K562 (cell line): Measurements from ENCODE around the gene RNF141. TPM values are rescaled to one million over a fixed set of nuclear protein-coding genes. Genes with fewer than 3 reads are reported as not detected.
A peak's percentile ranks its signal among the peaks of the same experiment; 100 is the strongest.

Source experiments
- BCOR ChIP-seq: fragments of 450-650 bp; IDR thresholded peaks from 2 replicates; pipeline ENCODE4 v1.6.1; 2016
- EGR1 ChIP-seq: fragments of 450-650 bp; conservative IDR thresholded peaks from 2 replicates; pipeline ENCODE4 v1.6.1; 2017; ENCODE audit warnings: mild to moderate bottlenecking
- FOXK1 ChIP-seq: sonication (generic); formaldehyde crosslinking; IDR thresholded peaks from 2 replicates; pipeline ENCODE4 v1.8.0; 2022; ENCODE audit warnings: missing genetic modification reagents, mild to moderate bottlenecking, borderline replicate concordance
- FOXK2 ChIP-seq, 2 experiments: fragments of 450-650 bp; IDR thresholded peaks in 1 of 2; conservative IDR thresholded peaks in 1 of 2; 2 replicates each; pipeline ENCODE4 v1.6.1; 2016; ENCODE audit warnings: low read depth in 2 of 2, mild to moderate bottlenecking in 1 of 2
- FUS ChIP-seq: fragments of 200-400 bp; formaldehyde crosslinking; optimal IDR thresholded peaks from 2 replicates; pipeline ENCODE3; 2017; ENCODE audit warnings: low read depth, low read length
- GATAD2A ChIP-seq: fragments of 450-650 bp; IDR thresholded peaks from 2 replicates; pipeline ENCODE4 v1.6.1; 2017
- HNRNPLL ChIP-seq: fragments of 200-400 bp; formaldehyde crosslinking; IDR thresholded peaks from 2 replicates; pipeline ENCODE4 v1.6.1; 2017; ENCODE audit warnings: low read length, low read depth, mild to moderate bottlenecking; ENCODE audit not compliant: poor library complexity, severe bottlenecking
- KAT2B ChIP-seq: IDR thresholded peaks from one replicate; pipeline ENCODE4 v1.6.1; 2012; ENCODE audit warnings: low read depth, mild to moderate bottlenecking, control low read depth, inconsistent platforms, low read length, moderate library complexity
- PHB2 ChIP-seq: fragments of 450-650 bp; IDR thresholded peaks from 2 replicates; pipeline ENCODE4 v1.6.1; 2017; ENCODE audit warnings: low read depth
- POLR2B ChIP-seq: fragments of 450-650 bp; IDR thresholded peaks from 2 replicates; pipeline ENCODE4 v1.6.1; 2018; ENCODE audit warnings: low read depth; ENCODE audit not compliant: partially characterized antibody
- POLR3G ChIP-seq: IDR thresholded peaks from 2 replicates; pipeline ENCODE4 v1.6.1; 2011; ENCODE audit not compliant: insufficient read length, insufficient replicate concordance; ENCODE audit errors: extremely low read depth
- PTTG1 ChIP-seq: fragments of 450-650 bp; IDR thresholded peaks from 2 replicates; pipeline ENCODE4 v1.6.1; 2016; ENCODE audit warnings: low read depth, mild to moderate bottlenecking, missing genetic modification characterization, missing compliant biosample characterization
- SREBF2 ChIP-seq: sonication (generic); formaldehyde crosslinking; IDR thresholded peaks from 2 replicates; pipeline ENCODE4 v1.4.0; 2020; ENCODE audit warnings: mild to moderate bottlenecking, missing genetic modification reagents
- ZNF57 ChIP-seq: fragments of 450-650 bp; formaldehyde crosslinking; IDR thresholded peaks from 2 replicates; pipeline ENCODE4 v1.4.0; 2020; ENCODE audit warnings: mild to moderate bottlenecking, moderate library complexity
- ZNF75A ChIP-seq: fragments of 450-650 bp; formaldehyde crosslinking; IDR thresholded peaks from 2 replicates; pipeline ENCODE4 v1.4.0; 2020; ENCODE audit warnings: mild to moderate bottlenecking
- ZNF766 ChIP-seq: fragments of 200-800 bp; sonication (Bioruptor generic); conservative IDR thresholded peaks from 2 replicates; pipeline ENCODE4 v1.6.1; 2016; ENCODE audit warnings: missing genetic modification characterization, missing compliant biosample characterization
- ZNF785 ChIP-seq: fragments of 250-450 bp; sonication (Bioruptor Pico); IDR thresholded peaks from 2 replicates; pipeline ENCODE4 v1.4.0; 2020; ENCODE audit warnings: mild to moderate bottlenecking
- polyA plus RNA-seq, 8 experiments: library from polyadenylated mRNA; depleted of rRNA in 4 of 8; stranded (reverse) in 5 of 8; unstranded in 3 of 8; fragments of >200 nt; fragmentation: Nextera tagmentation in 2 of 8; fragmentation: Illumina TruSeq in 1 of 8; extraction: Ambion mirVana in 2 of 8; extraction: Trizol in 1 of 8; gene quantifications; 2 replicates each; pipeline versions ENCODE4 v1.2.1 to v1.2.3, GENCODE V29; 2011 to 2014; ENCODE audit warnings: inconsistent platforms in 1 of 8, missing spikeins in 1 of 8
- total RNA-seq, 7 experiments: library from RNA; depleted of rRNA in 6 of 7; stranded (reverse); fragments of >200 nt in 6 of 7; fragmentation: Illumina TruSeq in 2 of 7; extraction: Trizol in 2 of 7; gene quantifications; 2 replicates each; pipeline versions ENCODE4 v1.2.1 to v1.2.3, GENCODE V29; 2011 to 2021; ENCODE audit warnings: low replicate concordance in 1 of 7
- TF ChIP-seq, protein P1 (sequence below): sonication (generic); formaldehyde crosslinking; IDR thresholded peaks from 2 replicates; pipeline ENCODE4 v1.8.1; 2022; ENCODE audit warnings: missing genetic modification reagents
- TF ChIP-seq, protein P2 (sequence below): fragments of 450-650 bp; IDR thresholded peaks from 2 replicates; pipeline ENCODE4 v1.6.1; 2016; ENCODE audit warnings: mild to moderate bottlenecking
- TF ChIP-seq, protein P3 (sequence below): fragments of 250-450 bp; sonication (Bioruptor Pico); IDR thresholded peaks from 2 replicates; pipeline ENCODE4 v1.8.0; 2021; ENCODE audit warnings: moderate library complexity, mild to moderate bottlenecking, inconsistent platforms
- TF ChIP-seq, protein P4 (sequence below): fragments of 250-450 bp; sonication (Bioruptor Pico); IDR thresholded peaks from 2 replicates; pipeline ENCODE4 v1.8.0; 2021; ENCODE audit warnings: moderate library complexity, mild to moderate bottlenecking, inconsistent platforms

The RNF141 gene
- total and polyA plus RNA-seq, 9 of the 15 experiments (the other 6 are each of a cell fraction or from before 2014, with no cell fraction given) = 9.7 to 51.9 (median 18.9) TPM

DNA sequence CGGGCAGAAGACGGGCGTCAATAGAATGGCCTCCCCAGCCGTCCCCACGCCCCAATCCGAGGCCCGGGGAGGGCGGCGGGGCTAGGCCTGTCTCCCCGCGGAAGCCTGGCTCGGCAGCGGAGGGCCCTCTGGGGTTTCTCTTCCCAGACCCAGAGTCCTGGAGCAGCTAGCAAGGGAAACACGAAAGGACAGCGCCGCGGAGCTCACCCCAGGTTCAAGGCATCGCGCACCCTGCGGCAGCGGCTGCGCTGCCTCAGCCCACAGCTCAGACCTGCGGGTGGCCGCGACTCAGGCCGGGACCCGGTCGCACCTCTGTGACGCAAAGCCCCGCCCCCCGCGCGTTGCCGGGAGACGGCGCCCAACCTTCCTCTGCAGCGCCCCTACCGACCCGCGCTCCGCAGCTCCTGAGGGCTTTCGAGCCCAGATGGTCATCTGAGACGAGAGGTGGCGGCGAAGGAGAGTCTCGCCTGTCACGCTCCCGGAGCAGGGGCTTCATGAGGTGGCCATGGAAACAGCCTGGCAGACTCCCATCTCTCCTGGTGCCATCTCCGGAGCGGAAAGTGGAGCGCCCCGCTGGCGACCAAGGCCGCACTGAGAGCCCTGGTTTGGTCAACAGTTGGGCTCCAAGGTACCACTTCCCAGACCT, at the start of gene RNF141 (continued):
- TF ChIP-seq FOXK1 (no peak), EGR1 (no peak), KAT2B (no peak), PHB2 (no peak), PTTG1 (tag) (no peak), ZNF766 (CRISPR knock-in tag) (no peak), ZNF785 (CRISPR knock-in tag) (no peak), HNRNPLL (peak; percentile 89), ZNF75A (CRISPR knock-in tag) (no peak), BCOR (no peak), POLR2B (peak; percentile 92), FOXK2 (conservative IDR thresholded peaks at IDR 0.05 in 1 of 2, IDR thresholded peaks at IDR 0.05 in 1 of 2; ENCODE audit: low read depth in 2 of 2) (peak; percentile 34 to 42; a peak in 2 of 4 replicates), POLR3G (no peak), GATAD2A (no peak), ZNF57 (CRISPR knock-in tag) (no peak), FUS (peak; percentile 69), SREBF2 (CRISPR knock-in tag) (no peak)
- TF ChIP-seq, protein P1, sequence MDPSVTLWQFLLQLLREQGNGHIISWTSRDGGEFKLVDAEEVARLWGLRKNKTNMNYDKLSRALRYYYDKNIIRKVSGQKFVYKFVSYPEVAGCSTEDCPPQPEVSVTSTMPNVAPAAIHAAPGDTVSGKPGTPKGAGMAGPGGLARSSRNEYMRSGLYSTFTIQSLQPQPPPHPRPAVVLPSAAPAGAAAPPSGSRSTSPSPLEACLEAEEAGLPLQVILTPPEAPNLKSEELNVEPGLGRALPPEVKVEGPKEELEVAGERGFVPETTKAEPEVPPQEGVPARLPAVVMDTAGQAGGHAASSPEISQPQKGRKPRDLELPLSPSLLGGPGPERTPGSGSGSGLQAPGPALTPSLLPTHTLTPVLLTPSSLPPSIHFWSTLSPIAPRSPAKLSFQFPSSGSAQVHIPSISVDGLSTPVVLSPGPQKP (CRISPR knock-in tag) = no peak
- TF ChIP-seq, protein P2, sequence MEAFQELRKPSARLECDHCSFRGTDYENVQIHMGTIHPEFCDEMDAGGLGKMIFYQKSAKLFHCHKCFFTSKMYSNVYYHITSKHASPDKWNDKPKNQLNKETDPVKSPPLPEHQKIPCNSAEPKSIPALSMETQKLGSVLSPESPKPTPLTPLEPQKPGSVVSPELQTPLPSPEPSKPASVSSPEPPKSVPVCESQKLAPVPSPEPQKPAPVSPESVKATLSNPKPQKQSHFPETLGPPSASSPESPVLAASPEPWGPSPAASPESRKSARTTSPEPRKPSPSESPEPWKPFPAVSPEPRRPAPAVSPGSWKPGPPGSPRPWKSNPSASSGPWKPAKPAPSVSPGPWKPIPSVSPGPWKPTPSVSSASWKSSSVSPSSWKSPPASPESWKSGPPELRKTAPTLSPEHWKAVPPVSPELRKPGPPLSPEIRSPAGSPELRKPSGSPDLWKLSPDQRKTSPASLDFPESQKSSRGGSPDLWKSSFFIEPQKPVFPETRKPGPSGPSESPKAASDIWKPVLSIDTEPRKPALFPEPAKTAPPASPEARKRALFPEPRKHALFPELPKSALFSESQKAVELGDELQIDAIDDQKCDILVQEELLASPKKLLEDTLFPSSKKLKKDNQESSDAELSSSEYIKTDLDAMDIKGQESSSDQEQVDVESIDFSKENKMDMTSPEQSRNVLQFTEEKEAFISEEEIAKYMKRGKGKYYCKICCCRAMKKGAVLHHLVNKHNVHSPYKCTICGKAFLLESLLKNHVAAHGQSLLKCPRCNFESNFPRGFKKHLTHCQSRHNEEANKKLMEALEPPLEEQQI = peak; percentile 25; the same call in 1 of the 2 replicates
- TF ChIP-seq, protein P3, sequence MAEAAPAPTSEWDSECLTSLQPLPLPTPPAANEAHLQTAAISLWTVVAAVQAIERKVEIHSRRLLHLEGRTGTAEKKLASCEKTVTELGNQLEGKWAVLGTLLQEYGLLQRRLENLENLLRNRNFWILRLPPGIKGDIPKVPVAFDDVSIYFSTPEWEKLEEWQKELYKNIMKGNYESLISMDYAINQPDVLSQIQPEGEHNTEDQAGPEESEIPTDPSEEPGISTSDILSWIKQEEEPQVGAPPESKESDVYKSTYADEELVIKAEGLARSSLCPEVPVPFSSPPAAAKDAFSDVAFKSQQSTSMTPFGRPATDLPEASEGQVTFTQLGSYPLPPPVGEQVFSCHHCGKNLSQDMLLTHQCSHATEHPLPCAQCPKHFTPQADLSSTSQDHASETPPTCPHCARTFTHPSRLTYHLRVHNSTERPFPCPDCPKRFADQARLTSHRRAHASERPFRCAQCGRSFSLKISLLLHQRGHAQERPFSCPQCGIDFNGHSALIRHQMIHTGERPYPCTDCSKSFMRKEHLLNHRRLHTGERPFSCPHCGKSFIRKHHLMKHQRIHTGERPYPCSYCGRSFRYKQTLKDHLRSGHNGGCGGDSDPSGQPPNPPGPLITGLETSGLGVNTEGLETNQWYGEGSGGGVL (CRISPR knock-in tag) = no peak
- TF ChIP-seq, protein P4, sequence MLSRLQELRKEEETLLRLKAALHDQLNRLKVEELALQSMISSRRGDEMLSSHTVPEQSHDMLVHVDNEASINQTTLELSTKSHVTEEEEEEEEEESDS (CRISPR knock-in tag) = no peak
